B cell (primary cell): ENCODE measurements around the gene SLC25A21.

Source experiments
- EZH2 ChIP-seq: IDR thresholded peaks from 2 replicates; pipeline ENCODE4 v1.6.1; 2012; ENCODE audit warnings: borderline replicate concordance, low read depth, mild to moderate bottlenecking, moderate library complexity, low read length; ENCODE audit not compliant: insufficient read depth, poor library complexity, severe bottlenecking
- TF ChIP-seq, protein P1 (sequence below): fragments of 200-600 bp; IDR thresholded peaks from one replicate; pipeline ENCODE4 v1.8.0; 2022; ENCODE audit warnings: antibody characterized with exemption, mild to moderate bottlenecking

DNA sequence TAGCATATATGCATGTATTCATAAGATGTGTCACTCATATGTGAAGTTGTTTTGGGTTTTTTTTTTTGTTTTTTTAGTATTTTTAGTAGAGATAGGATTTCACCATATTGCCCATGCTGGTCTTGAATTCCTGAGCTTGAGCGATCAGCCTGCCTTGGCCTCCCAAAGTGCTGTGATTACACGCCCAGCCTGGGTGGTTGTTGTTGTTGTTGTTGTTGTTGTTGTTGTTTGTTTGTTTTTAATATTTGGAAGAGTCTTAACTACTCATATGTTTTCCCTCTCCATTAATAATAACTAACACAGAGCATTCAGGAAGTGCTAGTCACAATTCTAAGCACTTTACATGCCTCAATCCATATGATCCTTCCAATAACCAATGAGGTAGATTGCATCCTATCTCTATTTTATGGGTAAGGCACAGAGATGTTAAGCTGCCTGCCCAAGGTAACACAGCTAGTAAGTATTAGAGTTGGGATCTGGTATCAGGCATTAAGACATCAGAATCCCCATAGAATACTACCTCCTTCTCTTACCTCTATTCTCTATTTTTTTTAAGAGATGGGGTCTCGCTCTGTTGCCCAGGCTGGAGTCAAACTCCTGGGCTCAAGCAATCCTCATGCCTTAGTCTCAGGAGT is 27.6 kb downstream of the SLC25A21 start:
- no peak for TF ChIP-seq EZH2
- TF ChIP-seq, protein P1, sequence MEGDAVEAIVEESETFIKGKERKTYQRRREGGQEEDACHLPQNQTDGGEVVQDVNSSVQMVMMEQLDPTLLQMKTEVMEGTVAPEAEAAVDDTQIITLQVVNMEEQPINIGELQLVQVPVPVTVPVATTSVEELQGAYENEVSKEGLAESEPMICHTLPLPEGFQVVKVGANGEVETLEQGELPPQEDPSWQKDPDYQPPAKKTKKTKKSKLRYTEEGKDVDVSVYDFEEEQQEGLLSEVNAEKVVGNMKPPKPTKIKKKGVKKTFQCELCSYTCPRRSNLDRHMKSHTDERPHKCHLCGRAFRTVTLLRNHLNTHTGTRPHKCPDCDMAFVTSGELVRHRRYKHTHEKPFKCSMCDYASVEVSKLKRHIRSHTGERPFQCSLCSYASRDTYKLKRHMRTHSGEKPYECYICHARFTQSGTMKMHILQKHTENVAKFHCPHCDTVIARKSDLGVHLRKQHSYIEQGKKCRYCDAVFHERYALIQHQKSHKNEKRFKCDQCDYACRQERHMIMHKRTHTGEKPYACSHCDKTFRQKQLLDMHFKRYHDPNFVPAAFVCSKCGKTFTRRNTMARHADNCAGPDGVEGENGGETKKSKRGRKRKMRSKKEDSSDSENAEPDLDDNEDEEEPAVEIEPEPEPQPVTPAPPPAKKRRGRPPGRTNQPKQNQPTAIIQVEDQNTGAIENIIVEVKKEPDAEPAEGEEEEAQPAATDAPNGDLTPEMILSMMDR: no peak
